Left ventricle myocardium inferior (tissue), 1 donor: Measurements from ENCODE around the gene IFNGR1. TPM values are rescaled to one million over a fixed set of nuclear protein-coding genes. Genes with fewer than 3 reads are reported as not detected.

ENCODE experiments used
- DNase-seq: peaks from one replicate; pipeline ENCODE4 v3.0.0-alpha.2; 2020
- H3K27ac ChIP-seq: fragments of 200-600 bp; replicated peaks from 2 replicates; pipeline ENCODE4 v1.8.0; 2021
- H3K27me3 ChIP-seq: fragments of 200-600 bp; 2 replicates; pipeline ENCODE4 v1.8.0; 2021; ENCODE audit warnings: low read depth
- H3K36me3 ChIP-seq: fragments of 200-600 bp; 2 replicates; pipeline ENCODE4 v1.8.0; 2021
- H3K4me1 ChIP-seq: fragments of 200-600 bp; 2 replicates; pipeline ENCODE4 v1.8.0; 2021
- H3K4me3 ChIP-seq: fragments of 200-600 bp; 2 replicates; pipeline ENCODE4 v1.8.0; 2021; ENCODE audit warnings: mild to moderate bottlenecking, moderate library complexity
- H3K9me3 ChIP-seq: fragments of 200-600 bp; replicated peaks from 2 replicates; pipeline ENCODE4 v1.8.0; 2021
- CTCF ChIP-seq: fragments of 200-600 bp; IDR thresholded peaks from 2 replicates; pipeline ENCODE4 v1.8.0; 2021; ENCODE audit warnings: antibody characterized with exemption, mild to moderate bottlenecking, borderline replicate concordance
- intact Hi-C: fragments of 100-400 bp; cut with micrococcal nuclease; formaldehyde crosslinking; loops from one replicate; pipeline ENCODE4 v1.11.0; 2022
- total RNA-seq: library from RNA; stranded (reverse); fragmentation: NEBNext Ultra II Directional; extraction: Animal tissue kit (Norgen Biotek cat#: 25700); gene quantifications from one replicate; pipeline ENCODE4 v1.2.1, GENCODE V29; 2021
- donor health status: DM: no; HTN: yes; CAD: no; lungs with severe emphysema.

The IFNGR1 gene
- total RNA-seq, 1 donor from 2014 or later: 97.6 TPM

GRCh38 chr6:137175868-137176245 is 43.3 kb downstream of the IFNGR1 start:
- Histone ChIP-seq H3K27ac (peak overlapping the region; percentile 72), H3K27me3 (no peaks in the 10 kb centered on the region), H3K36me3 (no peaks in the 10 kb centered on the region), H3K4me1 (peaks cover 21% of the 10 kb centered on the region), H3K9me3 (peaks cover 2% of the 10 kb centered on the region), H3K4me3 (no peak overlapping the region)
- intact Hi-C loops: no loop called here
- DNase-seq: no peak
- TF ChIP-seq CTCF: no peak

GRCh38 chr6:137175157-137175867 is 43.9 kb downstream of the IFNGR1 start:
- Histone ChIP-seq H3K27me3 (no peaks in the 10 kb centered on the region), H3K9me3 (no peaks in the 10 kb centered on the region), H3K27ac (peak overlapping the region; percentile 72), H3K4me1 (peaks cover 21% of the 10 kb centered on the region), H3K4me3 (no peak overlapping the region), H3K36me3 (no peaks in the 10 kb centered on the region)
- intact Hi-C loops: no loop called here
- no peak for DNase-seq
- no peak for TF ChIP-seq CTCF

GRCh38 chr6:137173501-137173900 is 45.7 kb downstream of the IFNGR1 start, which contains the start of gene IL22RA2:
Gene IL22RA2, minus strand, starts transcription at chr6:137173644. Its CDS starts 11,895 bp downstream, at chr6:137161749.
- DNase-seq: no peak
- peaks cover 26% of the 10 kb centered on the region for H3K4me1 ChIP-seq
- H3K36me3 ChIP-seq: no peaks in the 10 kb centered on the region
- TF ChIP-seq CTCF: no peak
- intact Hi-C loops: no loop called here
- no peak within 1 kb of the TSS for H3K4me3 ChIP-seq
- H3K9me3 ChIP-seq: no peaks in the 10 kb centered on the region
- peak within 1 kb of the TSS; percentile 72 for H3K27ac ChIP-seq
- H3K27me3 ChIP-seq: no peaks in the 10 kb centered on the region

GRCh38 chr6:137172734-137173431 is 46.3 kb downstream of the IFNGR1 start:
- Histone ChIP-seq H3K9me3 (no peaks in the 10 kb centered on the region), H3K4me3 (no peak overlapping the region), H3K27ac (no peak overlapping the region), H3K36me3 (no peaks in the 10 kb centered on the region), H3K27me3 (no peaks in the 10 kb centered on the region), H3K4me1 (peaks cover 26% of the 10 kb centered on the region)
- intact Hi-C loops: no loop called here
- DNase-seq: no peak
- TF ChIP-seq CTCF: no peak

- no peak for TF ChIP-seq CTCF
- H3K9me3 ChIP-seq: no peaks in the 10 kb centered on the region
- peaks cover 26% of the 10 kb centered on the region for H3K4me1 ChIP-seq
- H3K27me3 ChIP-seq: no peaks in the 10 kb centered on the region
- no peak for DNase-seq
- no peaks in the 10 kb centered on the region for H3K36me3 ChIP-seq
- intact Hi-C loops: no loop called here
- no peak overlapping the region for H3K27ac ChIP-seq
- no peak overlapping the region for H3K4me3 ChIP-seq
These were observed 47.1 kb downstream of the IFNGR1 start for GRCh38 chr6:137171824-137172733.
